K562 (cell line): ENCODE results near the gene USP49. TPM values are rescaled to one million over a fixed set of nuclear protein-coding genes. Genes with fewer than 3 reads are reported as not detected.

Experiments used
- AFF4 ChIP-seq: sonication (generic); formaldehyde crosslinking; IDR thresholded peaks from 2 replicates; pipeline ENCODE4 v1.8.0; 2023; ENCODE audit warnings: mild to moderate bottlenecking, missing genetic modification reagents
- ASH1L ChIP-seq: fragments of 450-650 bp; IDR thresholded peaks from 2 replicates; pipeline ENCODE4 v1.6.1; 2018; ENCODE audit warnings: borderline replicate concordance, mild to moderate bottlenecking, low read depth; ENCODE audit not compliant: partially characterized antibody
- CBX1 ChIP-seq: sonication (generic); IDR thresholded peaks from 2 replicates; pipeline ENCODE4 v1.6.1; 2016; ENCODE audit warnings: antibody characterized with exemption, low read depth, mild to moderate bottlenecking
- CHAMP1 ChIP-seq: fragments of 450-650 bp; IDR thresholded peaks from 2 replicates; pipeline ENCODE4 v1.6.1; 2016; ENCODE audit warnings: mild to moderate bottlenecking
- CTCF ChIP-seq, 3 experiments: IDR thresholded peaks in 2 of 3; conservative IDR thresholded peaks in 1 of 3; 2 replicates each; pipeline ENCODE4 v1.5.1; 2011 to 2012; ENCODE audit warnings: low read length in 3 of 3, mild to moderate bottlenecking in 3 of 3, control low read depth in 2 of 3, improper control_type of control experiment in 1 of 3, inconsistent platforms in 1 of 3, low read depth in 1 of 3, mixed read lengths in 1 of 3, moderate library complexity in 1 of 3; ENCODE audit not compliant: insufficient read depth in 2 of 3
- IFI16 ChIP-seq: fragments of 250-450 bp; sonication (Bioruptor Pico); IDR thresholded peaks from 2 replicates; pipeline ENCODE4 v2.1.2; 2022; ENCODE audit warnings: mild to moderate bottlenecking, inconsistent platforms
- MAZ ChIP-seq, 2 experiments: fragments of 450-650 bp in 1 of 2; sonication (generic) in 1 of 2; formaldehyde crosslinking; IDR thresholded peaks in 1 of 2; conservative IDR thresholded peaks in 1 of 2; 2 replicates each; pipeline versions ENCODE4 v1.4.0 to v1.5.0; 2020; ENCODE audit warnings: mild to moderate bottlenecking in 1 of 2, missing genetic modification reagents in 1 of 2
- SRSF9 ChIP-seq: fragments of 200-400 bp; formaldehyde crosslinking; IDR thresholded peaks from 2 replicates; pipeline ENCODE4 v1.6.1; 2017; ENCODE audit warnings: low read depth, low read length, borderline replicate concordance
- TAF7 ChIP-seq: fragments of 450-650 bp; IDR thresholded peaks from 2 replicates; pipeline ENCODE4 v1.6.1; 2016; ENCODE audit warnings: missing genetic modification characterization, missing compliant biosample characterization
- TCF3 ChIP-seq: sonication (generic); formaldehyde crosslinking; IDR thresholded peaks from 2 replicates; pipeline ENCODE4 v1.4.0; 2020; ENCODE audit warnings: mild to moderate bottlenecking, missing genetic modification reagents
- WHSC1 ChIP-seq: IDR thresholded peaks from one replicate; pipeline ENCODE4 v1.6.1; 2012; ENCODE audit warnings: low read length, control low read depth, inconsistent platforms
- ZBTB9 ChIP-seq: fragments of 450-650 bp; formaldehyde crosslinking; IDR thresholded peaks from 2 replicates; pipeline ENCODE4 v1.4.0; 2020; ENCODE audit warnings: mild to moderate bottlenecking, moderate library complexity
- ZNF174 ChIP-seq: fragments of 250-450 bp; sonication (Bioruptor Pico); IDR thresholded peaks from 2 replicates; pipeline ENCODE4 v1.4.0; 2020; ENCODE audit warnings: mild to moderate bottlenecking
- ZNF324 ChIP-seq: fragments of 250-450 bp; sonication (Bioruptor Pico); IDR thresholded peaks from 2 replicates; pipeline ENCODE4 v1.4.0; 2020; ENCODE audit warnings: mild to moderate bottlenecking
- ZNF449 ChIP-seq: fragments of 250-450 bp; sonication (Bioruptor Pico); IDR thresholded peaks from 2 replicates; pipeline ENCODE4 v1.8.0; 2022; ENCODE audit warnings: moderate library complexity, mild to moderate bottlenecking, inconsistent platforms
- ZNF589 ChIP-seq: fragments of 200-800 bp; sonication (Bioruptor generic); IDR thresholded peaks from 2 replicates; pipeline ENCODE4 v1.6.1; 2016; ENCODE audit warnings: low read depth, missing genetic modification characterization, missing compliant biosample characterization
- polyA plus RNA-seq, 8 experiments: library from polyadenylated mRNA; depleted of rRNA in 4 of 8; stranded (reverse) in 5 of 8; unstranded in 3 of 8; fragments of >200 nt; fragmentation: Nextera tagmentation in 2 of 8; fragmentation: Illumina TruSeq in 1 of 8; extraction: Ambion mirVana in 2 of 8; extraction: Trizol in 1 of 8; gene quantifications; 2 replicates each; pipeline versions ENCODE4 v1.2.1 to v1.2.3, GENCODE V29; 2011 to 2014; ENCODE audit warnings: inconsistent platforms in 1 of 8, missing spikeins in 1 of 8
- total RNA-seq, 7 experiments: library from RNA; depleted of rRNA in 6 of 7; stranded (reverse); fragments of >200 nt in 6 of 7; fragmentation: Illumina TruSeq in 2 of 7; extraction: Trizol in 2 of 7; gene quantifications; 2 replicates each; pipeline versions ENCODE4 v1.2.1 to v1.2.3, GENCODE V29; 2011 to 2021; ENCODE audit warnings: low replicate concordance in 1 of 7

USP49 gene
- total and polyA plus RNA-seq, 9 of the 15 experiments (the other 6 are each of a cell fraction or from before 2014, with no cell fraction given) = 1.0 to 9.9 (median 6.5) TPM

- TF ChIP-seq IFI16 (CRISPR knock-in tag) (no peak), CTCF (IDR thresholded peaks at IDR 0.05 in 2 of 3, conservative IDR thresholded peaks at IDR 0.05 in 1 of 3; ENCODE audit: insufficient read depth in 2 of 3, low read depth in 1 of 3, low read length in 3 of 3) (no peak), ASH1L (no peak), ZNF589 (CRISPR knock-in tag) (peak; percentile 71; the same call in 1 of the 2 replicates), AFF4 (CRISPR knock-in tag) (peak; percentile 51), TCF3 (CRISPR knock-in tag) (no peak), ZNF174 (no peak), CBX1 (no peak), ZNF449 (no peak), ZBTB9 (CRISPR knock-in tag) (no peak), SRSF9 (no peak), TAF7 (tag) (no peak), ZNF324 (no peak), MAZ (CRISPR knock-in tag; conservative IDR thresholded peaks at IDR 0.05 in 1 of 2, IDR thresholded peaks at IDR 0.05 in 1 of 2) (no peak; a peak in 1 of 4 replicates), WHSC1 (no peak), CHAMP1 (no peak)
Measured at GRCh38 chr6:41942067-41942851, 47.1 kb upstream of the USP49 start (continued).
